ENCODE measurements around the gene TRDMT1.

- TF ChIP-seq CTCF (IDR thresholded peaks at IDR 0.05), result no peak
- TF ChIP-seq POLR2A (IDR thresholded peaks at IDR 0.05), result no peak
Measured at GRCh38 chr10:17244700-17245365, 43.4 kb upstream of the TRDMT1 start.

Data from adrenal gland (tissue), 5 donors.